Mucosa of stomach (tissue), 1 donor: ENCODE measurements around the gene OOSP4A.
"Not testable (repeated sequence)": the region's sequence is repeated elsewhere in the genome, so short reads cannot be mapped to it uniquely, and the experiment has no call there.

Experiments used
- H3K27me3 ChIP-seq: one replicate; pipeline ENCODE4 v1.7.0; 2013; ENCODE audit warnings: mild to moderate bottlenecking, low read length; ENCODE audit not compliant: control insufficient read depth, insufficient read depth
- H3K36me3 ChIP-seq: one replicate; pipeline ENCODE4 v1.7.0; 2013; ENCODE audit warnings: low read length; ENCODE audit not compliant: control insufficient read depth, insufficient read depth
- H3K4me1 ChIP-seq: one replicate; pipeline ENCODE4 v1.7.0; 2013; ENCODE audit warnings: mild to moderate bottlenecking, low read length; ENCODE audit not compliant: control insufficient read depth, insufficient read depth
- H3K4me3 ChIP-seq: one replicate; pipeline ENCODE4 v1.7.0; 2013; ENCODE audit warnings: low read length
- H3K9ac ChIP-seq: one replicate; pipeline ENCODE4 v1.7.0; 2013; ENCODE audit warnings: mild to moderate bottlenecking, low read length, moderate library complexity
- H3K9me3 ChIP-seq: one replicate; pipeline ENCODE4 v1.7.0; 2013; ENCODE audit warnings: mild to moderate bottlenecking, low read length, moderate library complexity; ENCODE audit not compliant: control insufficient read depth
- donor health status: Pancreatic carcinoma.

OOSP4A gene

DNA sequence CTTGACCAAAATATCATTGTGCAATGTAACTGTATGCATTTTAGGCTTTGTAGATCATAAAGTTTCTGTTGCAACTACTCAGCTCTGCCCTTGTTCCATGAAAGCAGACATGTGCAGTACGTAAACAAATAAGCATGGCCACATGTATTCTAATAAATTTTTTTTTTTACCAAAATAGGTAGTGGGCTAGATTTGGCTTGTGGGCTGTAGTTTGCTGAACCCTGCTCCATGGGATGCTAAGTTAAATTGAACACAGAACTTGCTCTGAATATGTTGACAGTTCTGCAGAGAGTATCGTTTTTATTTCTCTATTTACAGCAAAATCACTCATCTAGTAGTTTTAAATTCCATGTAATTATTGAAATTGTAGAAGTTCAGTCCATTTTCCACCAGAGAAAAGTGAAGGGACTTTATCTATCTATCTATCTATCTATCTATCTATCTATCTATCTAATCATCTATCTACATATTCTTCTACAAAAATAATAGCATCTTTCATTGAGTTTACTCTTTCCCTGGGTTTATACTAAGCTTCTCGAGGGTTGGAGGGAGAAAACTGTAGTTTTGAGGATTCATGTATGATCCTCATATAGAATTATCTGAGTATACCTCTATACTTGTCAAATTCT, 9.5 kb upstream of the OOSP4A start:
- H3K4me3 ChIP-seq: no peak overlapping the region
- H3K4me1 ChIP-seq: peaks cover 14% of the 10 kb centered on the region
- H3K27me3 ChIP-seq: no peaks in the 10 kb centered on the region
- no peaks in the 10 kb centered on the region for H3K9me3 ChIP-seq
- no peak overlapping the region for H3K9ac ChIP-seq
- no peaks in the 10 kb centered on the region for H3K36me3 ChIP-seq

- Histone ChIP-seq H3K4me3 (no peak overlapping the region), H3K4me1 (peaks cover 23% of the 10 kb centered on the region), H3K27me3 (no peaks in the 10 kb centered on the region), H3K36me3 (no peaks in the 10 kb centered on the region), H3K9ac (no peak overlapping the region), H3K9me3 (no peaks in the 10 kb centered on the region)
These were observed 6.7 kb upstream of the OOSP4A start for GRCh38 chr11:59957094-59957493.

DNA sequence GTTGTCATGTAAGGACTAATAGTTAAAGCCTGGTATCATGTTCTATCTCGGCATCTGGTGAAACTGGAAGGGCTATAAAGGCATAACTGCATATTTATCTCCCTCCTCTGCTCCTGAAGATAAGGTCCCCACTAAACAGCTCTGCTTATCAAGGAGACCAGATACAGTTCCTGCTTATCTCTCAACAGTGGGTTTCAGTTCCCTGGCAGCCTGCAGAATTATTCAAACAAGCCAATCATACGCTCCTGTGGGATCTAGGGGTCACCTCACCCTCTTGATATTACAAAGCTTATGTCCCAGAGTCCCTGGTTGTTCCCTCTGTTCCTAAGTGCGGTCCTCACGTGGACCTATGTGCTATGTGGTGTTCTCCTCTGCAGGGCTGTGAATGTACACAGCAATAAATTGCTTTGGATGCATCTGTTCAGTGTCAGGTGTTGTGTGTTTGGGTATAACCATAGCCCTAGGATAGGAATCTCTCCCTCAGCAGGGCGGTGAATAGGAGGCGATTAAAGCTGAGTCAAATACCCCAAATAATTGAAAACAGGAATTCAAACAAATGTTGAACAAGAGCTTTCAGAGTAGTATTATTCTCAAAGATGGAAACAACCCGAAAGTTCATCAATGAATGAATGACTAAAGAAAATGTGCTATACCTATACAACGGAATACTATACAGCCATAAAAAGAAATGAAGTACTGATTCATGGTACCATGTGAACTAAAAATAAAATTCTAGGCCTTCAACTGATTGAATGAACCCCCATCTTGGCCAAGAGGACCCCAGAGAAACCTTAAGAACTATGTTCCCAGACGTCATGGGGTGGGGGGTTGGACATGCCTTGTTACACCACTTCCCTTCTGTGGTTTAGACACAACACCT, 3.1 kb upstream of the OOSP4A start:
- H3K9ac ChIP-seq: no peak overlapping the region
- no peak overlapping the region for H3K4me3 ChIP-seq
- H3K27me3 ChIP-seq: no peaks in the 10 kb centered on the region
- peaks cover 20% of the 10 kb centered on the region for H3K4me1 ChIP-seq
- no peaks in the 10 kb centered on the region for H3K9me3 ChIP-seq
- no peaks in the 10 kb centered on the region for H3K36me3 ChIP-seq

- Histone ChIP-seq H3K4me3 (no peak overlapping the region), H3K4me1 (peaks cover 20% of the 10 kb centered on the region), H3K27me3 (no peaks in the 10 kb centered on the region), H3K9ac (no peak overlapping the region), H3K9me3 (no peaks in the 10 kb centered on the region), H3K36me3 (no peaks in the 10 kb centered on the region)
These were observed 1.7 kb upstream of the OOSP4A start for GRCh38 chr11:59962107-59962482.

GRCh38 chr11:59965424-59965823, 1.6 kb downstream of the OOSP4A start:
- Histone ChIP-seq H3K4me3 (no peak overlapping the region), H3K9me3 (no peaks in the 10 kb centered on the region), H3K27me3 (no peaks in the 10 kb centered on the region), H3K36me3 (no peaks in the 10 kb centered on the region), H3K4me1 (peaks cover 17% of the 10 kb centered on the region), H3K9ac (no peak overlapping the region)

DNA sequence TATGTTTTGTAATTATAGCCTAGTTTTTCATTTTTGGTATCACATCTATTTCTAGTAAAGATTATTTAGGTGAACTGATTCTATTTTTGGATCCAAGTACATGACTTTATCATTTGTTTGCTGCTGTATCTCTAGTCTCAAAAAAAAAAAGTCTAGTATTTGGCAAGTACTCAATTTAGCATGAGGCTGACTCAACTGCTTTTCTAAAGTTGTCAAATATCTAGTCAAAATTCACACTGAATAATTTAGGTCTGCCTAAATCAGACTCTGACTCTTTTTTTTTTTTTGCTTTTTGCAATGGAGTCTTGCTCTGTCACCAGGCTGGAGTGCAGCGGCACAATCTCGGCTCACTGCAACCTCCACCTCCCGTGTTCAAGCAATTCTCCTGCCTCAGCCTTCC, 2.4 kb downstream of the OOSP4A start:
- H3K36me3 ChIP-seq: no peaks in the 10 kb centered on the region
- no peaks in the 10 kb centered on the region for H3K27me3 ChIP-seq
- H3K4me3 ChIP-seq: no peak overlapping the region
- H3K4me1 ChIP-seq: peaks cover 14% of the 10 kb centered on the region
- no peaks in the 10 kb centered on the region for H3K9me3 ChIP-seq
- no peak overlapping the region for H3K9ac ChIP-seq

DNA sequence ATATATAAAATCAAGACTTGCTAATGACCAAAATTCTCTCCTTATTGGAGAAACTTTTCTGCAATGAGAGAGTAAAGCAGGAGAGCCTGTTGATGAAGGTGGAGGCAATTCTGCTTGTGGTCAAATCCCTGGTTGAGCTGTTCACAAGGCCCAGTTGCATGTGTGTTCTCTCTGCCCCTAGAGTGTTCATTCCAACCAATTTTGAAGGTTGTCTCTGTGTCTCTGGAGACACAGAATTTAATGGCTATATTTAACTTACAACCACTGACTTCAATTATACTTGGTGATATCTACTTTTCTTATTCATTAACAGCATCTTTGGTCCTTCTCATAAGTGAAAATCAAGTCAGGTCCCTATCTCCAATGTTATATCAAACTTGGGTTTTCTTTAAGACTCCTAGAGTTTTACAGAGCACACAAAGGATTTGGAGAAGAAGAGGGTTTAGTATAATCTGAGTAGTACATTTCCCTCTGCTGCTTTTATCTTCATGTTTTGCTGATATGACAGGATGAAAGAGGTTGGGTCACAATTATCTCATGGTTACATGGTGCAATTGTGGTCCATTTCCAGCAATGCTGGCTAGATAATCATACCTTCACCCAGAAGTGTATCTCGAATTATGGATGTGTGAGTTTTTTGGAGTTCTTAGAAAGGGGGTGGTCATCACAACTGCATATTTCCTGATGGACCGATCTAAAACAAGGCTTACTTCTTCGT, 4.0 kb downstream of the OOSP4A start:
- no peak overlapping the region for H3K9ac ChIP-seq
- no peak overlapping the region for H3K4me3 ChIP-seq
- no peaks in the 10 kb centered on the region for H3K9me3 ChIP-seq
- H3K27me3 ChIP-seq: no peaks in the 10 kb centered on the region
- H3K4me1 ChIP-seq: peaks cover 10% of the 10 kb centered on the region
- H3K36me3 ChIP-seq: no peaks in the 10 kb centered on the region

DNA sequence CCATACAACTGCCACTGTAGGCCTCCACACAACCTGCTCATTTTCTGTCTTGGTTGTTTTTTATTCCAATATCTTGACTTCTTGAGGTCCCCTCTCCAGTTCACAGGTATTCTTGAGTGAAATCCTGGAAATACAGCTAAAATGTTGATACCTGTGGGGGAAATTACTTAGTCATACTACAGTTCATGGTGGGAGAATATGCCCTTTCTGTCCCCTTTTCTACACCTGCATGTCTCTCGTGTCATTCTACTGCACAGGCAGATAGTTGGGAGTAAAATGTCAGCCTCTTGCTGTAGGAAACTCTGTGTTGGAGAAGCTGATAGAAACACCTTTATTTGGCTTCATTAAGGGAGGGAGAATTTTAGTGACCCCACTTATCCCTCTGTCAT, 4.6 kb downstream of the OOSP4A start:
- Histone ChIP-seq H3K4me3 (no peak overlapping the region), H3K36me3 (no peaks in the 10 kb centered on the region), H3K4me1 (peaks cover 14% of the 10 kb centered on the region), H3K27me3 (no peaks in the 10 kb centered on the region), H3K9ac (no peak overlapping the region), H3K9me3 (no peaks in the 10 kb centered on the region)

- H3K9me3 ChIP-seq: no peaks in the 10 kb centered on the region
- H3K4me1 ChIP-seq: peaks cover 7% of the 10 kb centered on the region
- no peaks in the 10 kb centered on the region for H3K36me3 ChIP-seq
- H3K4me3 ChIP-seq: no peak overlapping the region
- no peak overlapping the region for H3K9ac ChIP-seq
- no peaks in the 10 kb centered on the region for H3K27me3 ChIP-seq
These were observed 9.3 kb downstream of the OOSP4A start for GRCh38 chr11:59973097-59973496.

- H3K9ac ChIP-seq: no peak overlapping the region
- H3K36me3 ChIP-seq: no peaks in the 10 kb centered on the region
- H3K9me3 ChIP-seq: no peaks in the 10 kb centered on the region
- no peak overlapping the region for H3K4me3 ChIP-seq
- H3K4me1 ChIP-seq: no peaks in the 10 kb centered on the region
- no peaks in the 10 kb centered on the region for H3K27me3 ChIP-seq
These were observed 17.4 kb downstream of the OOSP4A start for GRCh38 chr11:59981106-59981770.

- H3K36me3 ChIP-seq, H3K27me3 ChIP-seq, H3K4me1 ChIP-seq, H3K4me3 ChIP-seq, H3K9ac ChIP-seq, H3K9me3 ChIP-seq: not testable (repeated sequence)
These were observed 18.2 kb downstream of the OOSP4A start for GRCh38 chr11:59982037-59982436.

DNA sequence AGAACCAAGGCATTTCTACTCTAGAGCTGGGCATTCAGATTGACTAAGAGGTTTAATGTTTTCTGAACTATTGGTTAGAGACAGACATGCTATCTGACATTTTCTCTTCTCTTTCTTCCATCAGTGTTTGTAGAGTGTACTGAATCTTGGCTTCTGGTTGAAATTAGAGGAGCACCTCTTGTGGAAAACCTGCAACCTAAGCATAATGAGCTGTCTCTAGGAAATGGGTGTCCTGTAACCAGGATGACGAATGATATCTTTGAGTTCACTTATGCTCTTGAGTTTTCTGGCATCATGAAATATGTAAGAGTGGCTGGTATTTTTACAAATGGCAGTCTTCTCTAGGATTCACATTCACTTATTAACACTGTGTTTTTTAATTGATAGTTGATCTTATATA, 19.4 kb downstream of the OOSP4A start:
- no peaks in the 10 kb centered on the region for H3K27me3 ChIP-seq
- H3K9ac ChIP-seq: no peak overlapping the region
- H3K4me1 ChIP-seq: no peaks in the 10 kb centered on the region
- H3K9me3 ChIP-seq: no peaks in the 10 kb centered on the region
- H3K36me3 ChIP-seq: no peaks in the 10 kb centered on the region
- H3K4me3 ChIP-seq: no peak overlapping the region
